Activated T-cell treated with anti-CD3 and anti-CD28 coated beads, Interleukin-2, amount 50 U/mL, for 72 hours (primary cell): ENCODE measurements around the gene SMIM9. TPM values are rescaled to one million over a fixed set of nuclear protein-coding genes. Genes with fewer than 3 reads are reported as not detected.

ENCODE experiments used
- ATAC-seq, 2 donors: fragments of 150-1000 bp; cut with Tn5 transposase; replicated peaks in 1 of 2; 2 replicates each; pipeline ENCODE4 v1.10.0; 2021; ENCODE audit warnings: moderate library complexity in 2 of 2, mild to moderate bottlenecking in 1 of 2
- DNase-seq, 2 donors: peaks; one replicate each; pipeline ENCODE4 v3.0.0; 2021 to 2022; ENCODE audit warnings: mixed read lengths in 1 of 2
- H3K27ac Mint-ChIP-seq: one replicate; pipeline ENCODE4 v1.8.0; 2022; ENCODE audit warnings: mild to moderate bottlenecking, moderate library complexity, mixed read lengths
- H3K27me3 Mint-ChIP-seq: one replicate; pipeline ENCODE4 v1.8.0; 2022; ENCODE audit warnings: low read depth, mixed read lengths
- H3K36me3 Mint-ChIP-seq, 2 donors: one replicate each; pipeline ENCODE4 v1.8.0; 2022; ENCODE audit warnings: mixed read lengths in 2 of 2, mild to moderate bottlenecking in 1 of 2; ENCODE audit not compliant: insufficient read depth in 2 of 2
- H3K4me1 Mint-ChIP-seq: one replicate; pipeline ENCODE4 v1.8.0; 2022; ENCODE audit warnings: low read depth, mixed read lengths
- H3K4me3 Mint-ChIP-seq, 2 donors: one replicate each; pipeline ENCODE4 v1.8.0; 2022; ENCODE audit warnings: mild to moderate bottlenecking in 2 of 2, mixed read lengths in 2 of 2, moderate library complexity in 2 of 2
- H3K9me3 Mint-ChIP-seq, 2 donors: one replicate each; pipeline ENCODE4 v1.8.0; 2022; ENCODE audit warnings: mixed read lengths in 2 of 2
- total RNA-seq, 2 donors: library from RNA; stranded (reverse); gene quantifications; one replicate each; pipeline ENCODE4 v1.2.3, GENCODE V29; 2022

SMIM9 gene
- total RNA-seq, 2 donors from 2014 or later = not detected

GRCh38 chrX:154785716-154786115 lies 48.7 kb downstream of the SMIM9 start:
- DNase-seq = no peak
- peaks cover 0 to 2% of the 10 kb centered on the region in 2 donors for H3K9me3 Mint-ChIP-seq
- H3K27ac Mint-ChIP-seq = no peak overlapping the region
- no peak overlapping the region for H3K4me3 Mint-ChIP-seq
- H3K36me3 Mint-ChIP-seq = peaks cover 0 to 5% of the 10 kb centered on the region in 2 donors
- no peak for ATAC-seq
- peaks cover 13% of the 10 kb centered on the region for H3K4me1 Mint-ChIP-seq
- H3K27me3 Mint-ChIP-seq = no peaks in the 10 kb centered on the region

- peak overlapping the region; percentile 47 for H3K27ac Mint-ChIP-seq
- no peak for DNase-seq
- no peak for ATAC-seq
- H3K4me3 Mint-ChIP-seq = peak overlapping the region; percentile 5 to 49
- peaks cover 13% of the 10 kb centered on the region for H3K4me1 Mint-ChIP-seq
- peaks cover 1 to 6% of the 10 kb centered on the region in 2 donors for H3K36me3 Mint-ChIP-seq
- H3K27me3 Mint-ChIP-seq = no peaks in the 10 kb centered on the region
- H3K9me3 Mint-ChIP-seq = peaks cover 0 to 2% of the 10 kb centered on the region in 2 donors
Measured at GRCh38 chrX:154784149-154784995, 50.1 kb downstream of the SMIM9 start.

GRCh38 chrX:154780968-154781367 lies 53.5 kb downstream of the SMIM9 start:
- Mint-ChIP-seq H3K4me3 (no peak overlapping the region), H3K27ac (no peak overlapping the region), H3K9me3 (no peaks in the 10 kb centered on the region), H3K27me3 (no peaks in the 10 kb centered on the region), H3K4me1 (peaks cover 14% of the 10 kb centered on the region), H3K36me3 (peaks cover 6 to 10% of the 10 kb centered on the region in 2 donors)
- DNase-seq (no peak), ATAC-seq (no peak)

- no peak overlapping the region for H3K27ac Mint-ChIP-seq
- no peak overlapping the region for H3K4me3 Mint-ChIP-seq
- H3K27me3 Mint-ChIP-seq = no peaks in the 10 kb centered on the region
- no peak for DNase-seq
- peaks cover 23% of the 10 kb centered on the region for H3K4me1 Mint-ChIP-seq
- peak in 1 of 2 donors; percentile 33 for ATAC-seq
- H3K36me3 Mint-ChIP-seq = peaks cover 9 to 11% of the 10 kb centered on the region in 2 donors
- H3K9me3 Mint-ChIP-seq = no peaks in the 10 kb centered on the region
Measured at GRCh38 chrX:154779261-154779660, 55.2 kb downstream of the SMIM9 start.

GRCh38 chrX:154776753-154777152 lies 57.7 kb downstream of the SMIM9 start:
- DNase-seq (no peak), ATAC-seq (no peak)
- H3K36me3 Mint-ChIP-seq = peaks cover 12 to 24% of the 10 kb centered on the region in 2 donors
- H3K27ac Mint-ChIP-seq = peak overlapping the region; percentile 69
- H3K9me3 Mint-ChIP-seq = no peaks in the 10 kb centered on the region
- no peak overlapping the region for H3K4me3 Mint-ChIP-seq
- peaks cover 21% of the 10 kb centered on the region for H3K4me1 Mint-ChIP-seq
- H3K27me3 Mint-ChIP-seq = peaks cover 1% of the 10 kb centered on the region

- peak; percentile 28 to 29 for DNase-seq
- H3K36me3 Mint-ChIP-seq = peaks cover 16 to 30% of the 10 kb centered on the region in 2 donors
Measured at GRCh38 chrX:154775419-154776349, 58.8 kb downstream of the SMIM9 start.

GRCh38 chrX:154774622-154775021 lies 59.8 kb downstream of the SMIM9 start:
- Mint-ChIP-seq H3K27ac (no peak overlapping the region), H3K4me1 (peaks cover 28% of the 10 kb centered on the region), H3K4me3 (no peak overlapping the region), H3K9me3 (no peaks in the 10 kb centered on the region), H3K36me3 (peaks cover 16 to 32% of the 10 kb centered on the region in 2 donors), H3K27me3 (peaks cover 5% of the 10 kb centered on the region)
- no peak for ATAC-seq
- DNase-seq = no peak

More at GRCh38 chrX:154775419-154776349, 58.8 kb downstream of the SMIM9 start:
- H3K27me3 Mint-ChIP-seq = peaks cover 5% of the 10 kb centered on the region
- H3K4me3 Mint-ChIP-seq = peak overlapping the region in 1 of 2 donors; percentile 22
- H3K4me1 Mint-ChIP-seq = peaks cover 28% of the 10 kb centered on the region
- ATAC-seq = peak; percentile 65 to 79
- H3K9me3 Mint-ChIP-seq = no peaks in the 10 kb centered on the region
- peak overlapping the region; percentile 69 for H3K27ac Mint-ChIP-seq

Other genes starting within 250 kb of the SMIM9 start
- not detected for gene CTAG1A, start 249.5 kb downstream of the SMIM9 start, total RNA-seq
- not detected for gene CTAG1B, start 215.4 kb downstream of the SMIM9 start, total RNA-seq
- gene CTAG2, start 181.1 kb downstream of the SMIM9 start, total RNA-seq = not detected
- 1 to 10 TPM; 6.2 to 8.4 TPM for gene GAB3, start 83.6 kb downstream of the SMIM9 start, total RNA-seq
- 100 to 1,000 TPM in 1 of 2 donors, 10 to 100 TPM in 1; 92.7 to 111 TPM for gene DKC1, start 71.8 kb downstream of the SMIM9 start, total RNA-seq
- gene MPP1, start 29.2 kb downstream of the SMIM9 start, total RNA-seq = 10 to 100 TPM; 29.5 to 37.1 TPM
- gene F8A1, start 51.7 kb upstream of the SMIM9 start, total RNA-seq = 10 to 100 TPM; 50.6 to 63.7 TPM
- 10 to 100 TPM; 15.0 to 19.5 TPM for gene F8, start 188.1 kb upstream of the SMIM9 start, total RNA-seq
- gene FUNDC2, start 192.2 kb upstream of the SMIM9 start, total RNA-seq = 10 to 100 TPM; 34.6 to 42.8 TPM
- gene CMC4, start 236.5 kb upstream of the SMIM9 start, total RNA-seq = 10 to 100 TPM in 1 of 2 donors, 1 to 10 TPM in 1; 9.4 to 15.0 TPM
- 10 to 100 TPM; 18.5 to 33.1 TPM for gene MTCP1, start 236.5 kb upstream of the SMIM9 start, total RNA-seq
- gene BRCC3, start 236.8 kb upstream of the SMIM9 start, total RNA-seq = 10 to 100 TPM; 25.9 to 33.3 TPM